Neural progenitor cell (in vitro differentiated cells): Measurements from ENCODE around the gene ASB13. TPM values are rescaled to one million over a fixed set of nuclear protein-coding genes. Genes with fewer than 3 reads are reported as not detected.

Source experiments
- DNase-seq: peaks from one replicate; pipeline ENCODE4 v3.0.0-alpha.2; 2016; ENCODE audit warnings: low spot score
- H2AFZ ChIP-seq: fragments of 200-600 bp; sonication (generic); replicated peaks from 2 replicates; pipeline ENCODE4 v1.6.1; 2016; ENCODE audit warnings: antibody characterized with exemption
- H3F3A ChIP-seq: fragments of 200-600 bp; sonication (generic); 2 replicates; pipeline ENCODE4 v1.6.1; 2016; ENCODE audit warnings: antibody characterized with exemption, low read depth
- H3K27ac ChIP-seq: fragments of 200-600 bp; sonication (generic); 2 replicates; pipeline ENCODE4 v1.5.1; 2016; ENCODE audit warnings: mild to moderate bottlenecking
- H3K27me3 ChIP-seq: fragments of 200-600 bp; sonication (generic); 2 replicates; pipeline ENCODE4 v1.6.1; 2016; ENCODE audit warnings: mild to moderate bottlenecking, moderate library complexity
- H3K36me3 ChIP-seq: fragments of 200-600 bp; sonication (generic); 2 replicates; pipeline ENCODE4 v1.5.1; 2016
- H3K4me1 ChIP-seq: fragments of 200-600 bp; sonication (generic); 2 replicates; pipeline ENCODE4 v1.6.1; 2016; ENCODE audit warnings: mixed run types
- H3K4me2 ChIP-seq: fragments of 200-600 bp; sonication (generic); 2 replicates; pipeline ENCODE4 v1.6.1; 2016
- H3K4me3 ChIP-seq: fragments of 200-600 bp; sonication (generic); 2 replicates; pipeline ENCODE4 v1.5.1; 2016
- H3K79me2 ChIP-seq: fragments of 200-600 bp; sonication (generic); 2 replicates; pipeline ENCODE4 v1.6.1; 2016; ENCODE audit warnings: low read depth
- H3K9ac ChIP-seq: fragments of 200-600 bp; sonication (generic); 2 replicates; pipeline ENCODE4 v1.6.1; 2016
- H3K9me3 ChIP-seq: fragments of 200-600 bp; sonication (generic); 2 replicates; pipeline ENCODE4 v1.5.1; 2016; ENCODE audit warnings: low read depth
- H4K20me1 ChIP-seq: fragments of 200-600 bp; sonication (generic); 2 replicates; pipeline ENCODE4 v1.6.1; 2016; ENCODE audit warnings: low read depth
- H3K27ac Mint-ChIP-seq: 3 replicates; pipeline ENCODE4 v1.8.0; 2021; ENCODE audit warnings: mixed read lengths
- H3K27me3 Mint-ChIP-seq: 2 replicates; pipeline ENCODE4 v1.8.0; 2022; ENCODE audit warnings: low read depth, mild to moderate bottlenecking, inconsistent platforms, moderate library complexity, mixed read lengths; ENCODE audit not compliant: insufficient read depth
- H3K36me3 Mint-ChIP-seq: 3 replicates; pipeline ENCODE4 v1.8.0; 2021; ENCODE audit warnings: mixed read lengths
- H3K4me1 Mint-ChIP-seq: 3 replicates; pipeline ENCODE4 v1.8.0; 2021; ENCODE audit warnings: mixed read lengths
- H3K4me3 Mint-ChIP-seq: 3 replicates; pipeline ENCODE4 v1.8.0; 2021; ENCODE audit warnings: mild to moderate bottlenecking, moderate library complexity, mixed read lengths
- H3K9me3 Mint-ChIP-seq: 3 replicates; pipeline ENCODE4 v1.8.0; 2020; ENCODE audit warnings: mixed read lengths
- EZH2 ChIP-seq: fragments of 200-600 bp; sonication (generic); IDR thresholded peaks from 2 replicates; pipeline ENCODE4 v1.6.1; 2017; ENCODE audit warnings: antibody characterized with exemption, mild to moderate bottlenecking, moderate library complexity
- EZH2phosphoT487 ChIP-seq: fragments of 200-600 bp; sonication (generic); IDR thresholded peaks from 2 replicates; pipeline ENCODE4 v1.6.1; 2017; ENCODE audit warnings: antibody characterized with exemption
- total RNA-seq: library from RNA; depleted of rRNA; stranded (reverse); fragments of >200 nt; gene quantifications from 2 replicates; pipeline ENCODE4 v1.2.3, GENCODE V29; 2015; ENCODE audit warnings: low replicate concordance
- TF ChIP-seq, protein P1 (sequence below): fragments of 200-600 bp; sonication (generic); IDR thresholded peaks from 2 replicates; pipeline ENCODE4 v1.5.1; 2017; ENCODE audit warnings: antibody characterized with exemption, mild to moderate bottlenecking

The ASB13 gene
- total RNA-seq, 1 donor from 2014 or later: 15.0 TPM

DNA sequence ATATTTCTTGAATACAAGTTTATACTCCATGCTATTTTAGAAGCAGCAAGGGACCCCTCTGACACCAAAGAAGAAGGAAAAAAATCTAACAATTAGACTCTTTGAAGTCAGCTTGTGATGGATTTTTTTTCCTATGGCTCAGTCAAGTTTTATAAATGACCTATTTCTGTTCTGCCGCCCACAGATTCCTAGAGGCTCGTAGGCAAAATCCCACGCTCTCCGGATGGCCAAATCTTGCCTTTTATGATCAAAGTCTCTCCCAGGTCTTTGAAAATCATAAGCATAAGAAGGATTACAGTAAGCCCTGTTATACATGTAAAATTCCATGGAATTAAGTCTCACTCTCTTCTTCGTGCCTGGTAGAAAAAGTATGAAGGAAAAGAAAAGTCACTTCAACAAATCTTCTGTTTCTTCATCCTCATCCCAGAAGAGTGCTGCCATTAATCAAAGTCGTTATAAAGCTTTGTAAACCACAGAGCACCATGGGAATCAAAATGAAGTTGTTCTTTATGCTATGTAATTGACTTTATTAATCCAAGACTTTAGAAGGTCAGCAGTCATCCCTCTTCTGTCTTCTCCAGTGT lies 33.1 kb downstream of the ASB13 start:
- H3K9me3 Mint-ChIP-seq: no peaks in the 10 kb centered on the region
- no peak overlapping the region for H3K4me3 Mint-ChIP-seq
- H4K20me1 ChIP-seq: no peaks in the 10 kb centered on the region
- no peaks in the 10 kb centered on the region for H3K36me3 ChIP-seq
- H3K27ac ChIP-seq: no peak overlapping the region
- H3K27me3 Mint-ChIP-seq: peaks cover 9% of the 10 kb centered on the region
- peaks cover 14% of the 10 kb centered on the region for H3K4me1 Mint-ChIP-seq
- H3K36me3 Mint-ChIP-seq: no peaks in the 10 kb centered on the region
- no peak overlapping the region for H3K4me2 ChIP-seq
- no peak overlapping the region for H3K4me3 ChIP-seq
- no peaks in the 10 kb centered on the region for H3K79me2 ChIP-seq
- H3K9ac ChIP-seq: no peak overlapping the region
- H2AFZ ChIP-seq: no peak overlapping the region
- H3K9me3 ChIP-seq: no peaks in the 10 kb centered on the region
- DNase-seq: no peak
- H3K27me3 ChIP-seq: no peaks in the 10 kb centered on the region
- H3K4me1 ChIP-seq: no peaks in the 10 kb centered on the region
- no peak overlapping the region for H3K27ac Mint-ChIP-seq
- TF ChIP-seq EZH2phosphoT487: no peak
- H3F3A ChIP-seq: no peaks in the 10 kb centered on the region

- Histone ChIP-seq H3K27ac (no peak overlapping the region), H3K79me2 (no peaks in the 10 kb centered on the region), H2AFZ (no peak overlapping the region), H4K20me1 (no peaks in the 10 kb centered on the region), H3K4me1 (no peaks in the 10 kb centered on the region), H3K4me2 (no peak overlapping the region), H3K9ac (no peak overlapping the region), H3K9me3 (no peaks in the 10 kb centered on the region), H3K36me3 (no peaks in the 10 kb centered on the region), H3F3A (no peaks in the 10 kb centered on the region), H3K27me3 (no peaks in the 10 kb centered on the region), H3K4me3 (no peak overlapping the region)
- TF ChIP-seq EZH2phosphoT487: no peak
- no peak for TF ChIP-seq EZH2
- TF ChIP-seq, protein P1, sequence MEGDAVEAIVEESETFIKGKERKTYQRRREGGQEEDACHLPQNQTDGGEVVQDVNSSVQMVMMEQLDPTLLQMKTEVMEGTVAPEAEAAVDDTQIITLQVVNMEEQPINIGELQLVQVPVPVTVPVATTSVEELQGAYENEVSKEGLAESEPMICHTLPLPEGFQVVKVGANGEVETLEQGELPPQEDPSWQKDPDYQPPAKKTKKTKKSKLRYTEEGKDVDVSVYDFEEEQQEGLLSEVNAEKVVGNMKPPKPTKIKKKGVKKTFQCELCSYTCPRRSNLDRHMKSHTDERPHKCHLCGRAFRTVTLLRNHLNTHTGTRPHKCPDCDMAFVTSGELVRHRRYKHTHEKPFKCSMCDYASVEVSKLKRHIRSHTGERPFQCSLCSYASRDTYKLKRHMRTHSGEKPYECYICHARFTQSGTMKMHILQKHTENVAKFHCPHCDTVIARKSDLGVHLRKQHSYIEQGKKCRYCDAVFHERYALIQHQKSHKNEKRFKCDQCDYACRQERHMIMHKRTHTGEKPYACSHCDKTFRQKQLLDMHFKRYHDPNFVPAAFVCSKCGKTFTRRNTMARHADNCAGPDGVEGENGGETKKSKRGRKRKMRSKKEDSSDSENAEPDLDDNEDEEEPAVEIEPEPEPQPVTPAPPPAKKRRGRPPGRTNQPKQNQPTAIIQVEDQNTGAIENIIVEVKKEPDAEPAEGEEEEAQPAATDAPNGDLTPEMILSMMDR: no peak
- peaks cover 14% of the 10 kb centered on the region for H3K4me1 Mint-ChIP-seq
- H3K27ac Mint-ChIP-seq: no peak overlapping the region
- peaks cover 11% of the 10 kb centered on the region for H3K27me3 Mint-ChIP-seq
- no peak overlapping the region for H3K4me3 Mint-ChIP-seq
- no peaks in the 10 kb centered on the region for H3K9me3 Mint-ChIP-seq
- no peak for DNase-seq
- H3K36me3 Mint-ChIP-seq: no peaks in the 10 kb centered on the region
Observed at GRCh38 chr10:5632446-5632845, 33.9 kb downstream of the ASB13 start.

GRCh38 chr10:5631936-5632335 lies 34.5 kb downstream of the ASB13 start:
- H3K4me3 Mint-ChIP-seq: no peak overlapping the region
- Histone ChIP-seq H2AFZ (no peak overlapping the region), H3K36me3 (no peaks in the 10 kb centered on the region), H3K79me2 (no peaks in the 10 kb centered on the region), H4K20me1 (no peaks in the 10 kb centered on the region), H3K27me3 (no peaks in the 10 kb centered on the region), H3F3A (no peaks in the 10 kb centered on the region), H3K4me3 (no peak overlapping the region), H3K9me3 (no peaks in the 10 kb centered on the region), H3K27ac (no peak overlapping the region), H3K9ac (no peak overlapping the region), H3K4me2 (no peak overlapping the region), H3K4me1 (no peaks in the 10 kb centered on the region)
- DNase-seq: no peak
- no peaks in the 10 kb centered on the region for H3K9me3 Mint-ChIP-seq
- no peak overlapping the region for H3K27ac Mint-ChIP-seq
- peaks cover 11% of the 10 kb centered on the region for H3K27me3 Mint-ChIP-seq
- H3K4me1 Mint-ChIP-seq: peaks cover 14% of the 10 kb centered on the region
- H3K36me3 Mint-ChIP-seq: no peaks in the 10 kb centered on the region
- TF ChIP-seq EZH2: no peak
- TF ChIP-seq, protein P1: no peak
- TF ChIP-seq EZH2phosphoT487: no peak

DNA sequence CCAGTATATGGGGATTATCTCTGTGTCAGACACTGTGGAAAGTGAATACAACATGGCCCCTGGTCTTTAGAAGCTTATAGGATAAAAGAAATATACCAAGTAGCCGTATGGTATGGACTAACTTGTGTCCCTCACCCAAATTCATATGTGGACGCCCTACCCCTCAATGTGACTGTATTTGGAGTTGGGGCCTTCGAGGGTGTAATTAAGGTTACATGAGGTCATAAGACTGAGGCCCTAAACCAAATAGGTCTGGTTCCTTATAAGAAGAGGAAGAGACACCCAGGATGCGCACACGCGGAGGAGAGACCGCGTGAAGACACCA lies 36.3 kb downstream of the ASB13 start:
- Mint-ChIP-seq H3K9me3 (no peaks in the 10 kb centered on the region), H3K27me3 (peaks cover 11% of the 10 kb centered on the region), H3K4me3 (no peak overlapping the region), H3K27ac (no peak overlapping the region), H3K4me1 (peaks cover 14% of the 10 kb centered on the region), H3K36me3 (no peaks in the 10 kb centered on the region)
- Histone ChIP-seq H3K4me1 (no peaks in the 10 kb centered on the region), H3K9me3 (no peaks in the 10 kb centered on the region), H3K4me3 (no peak overlapping the region), H3K27ac (no peak overlapping the region), H3K36me3 (no peaks in the 10 kb centered on the region), H4K20me1 (no peaks in the 10 kb centered on the region), H3K27me3 (no peaks in the 10 kb centered on the region), H2AFZ (no peak overlapping the region), H3F3A (no peaks in the 10 kb centered on the region), H3K9ac (no peak overlapping the region), H3K4me2 (no peak overlapping the region), H3K79me2 (no peaks in the 10 kb centered on the region)
- TF ChIP-seq, protein P1: no peak
- TF ChIP-seq EZH2phosphoT487 (no peak), EZH2 (no peak)
- no peak for DNase-seq
